Pons (tissue), 1 donor: ENCODE results near the gene PIGU.

Experiments used
- DNase-seq: peaks from one replicate; pipeline ENCODE4 v3.0.0-alpha.2; 2016; ENCODE audit warnings: low spot score

Gene PIGU

DNA sequence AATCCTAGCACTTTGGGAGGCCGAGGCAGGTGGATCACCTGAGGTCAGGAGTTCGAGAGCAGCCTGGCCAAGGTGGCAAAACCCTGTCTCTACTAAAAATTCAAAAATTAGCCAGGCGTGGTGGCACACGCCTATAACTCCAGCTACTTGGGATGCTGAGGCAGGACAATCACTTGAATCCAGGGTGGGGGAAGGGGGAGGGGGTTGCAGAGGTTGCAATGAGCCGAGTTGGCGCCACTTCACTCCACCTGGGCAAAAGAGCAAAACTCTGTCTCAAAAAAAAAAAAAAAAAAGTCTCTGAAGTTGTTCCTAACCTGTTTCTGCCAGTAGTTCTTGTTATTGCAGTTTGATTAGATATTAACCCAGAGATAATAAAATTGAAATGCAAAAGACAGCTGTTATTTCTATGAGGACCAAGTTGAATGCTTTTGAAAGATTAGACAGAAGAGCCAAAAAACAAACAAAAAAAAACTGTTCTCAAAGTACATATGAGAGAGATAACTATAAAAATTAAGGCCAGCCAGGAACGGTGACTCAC lies 22.6 kb downstream of the PIGU start:
- DNase-seq = no peak

GRCh38 chr20:34651200-34651599 lies 25.7 kb downstream of the PIGU start:
- DNase-seq = no peak

DNA sequence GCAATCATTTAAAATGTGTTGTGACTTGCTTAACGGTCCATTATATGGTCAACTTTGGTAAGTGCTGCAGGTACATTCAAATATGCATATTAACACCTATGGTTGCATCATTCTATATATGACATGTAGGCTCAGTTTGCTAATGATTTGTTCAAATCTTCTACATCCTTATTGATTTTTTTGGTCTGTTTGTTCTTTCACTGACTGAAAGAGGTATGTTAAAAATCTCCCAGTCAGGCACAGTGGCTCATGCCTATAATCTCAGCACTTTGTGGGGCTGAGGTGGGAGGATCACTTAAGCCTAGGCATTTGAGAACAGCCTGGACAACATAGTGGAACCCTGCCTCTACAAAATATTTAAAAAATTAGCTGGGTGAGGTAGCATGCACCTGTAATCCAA lies 29.2 kb downstream of the PIGU start:
- no peak for DNase-seq

GRCh38 chr20:34644951-34645350 lies 31.9 kb downstream of the PIGU start:
- no peak for DNase-seq

GRCh38 chr20:34644345-34644744 lies 32.5 kb downstream of the PIGU start:
- DNase-seq = no peak

- no peak for DNase-seq
Measured at GRCh38 chr20:34643928-34644327, 33.0 kb downstream of the PIGU start.

DNA sequence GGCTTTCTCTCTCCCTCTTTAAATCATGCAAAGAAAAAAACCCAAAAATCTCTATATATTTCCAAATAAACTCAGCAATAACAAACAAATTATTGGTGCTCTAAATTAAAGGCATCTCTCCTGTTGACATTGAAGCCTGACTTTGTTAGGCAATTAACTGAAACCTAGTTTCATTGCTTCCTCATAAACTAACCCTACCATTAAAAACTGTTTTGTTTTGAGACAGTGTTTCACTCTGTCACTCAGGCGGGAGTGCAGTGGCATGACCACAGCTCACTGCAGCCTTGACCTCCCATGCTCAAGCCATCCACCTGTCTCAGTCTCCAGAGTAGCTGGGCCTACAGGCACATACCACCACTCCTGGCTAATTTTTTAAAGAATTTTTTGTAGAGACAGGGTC lies 34.9 kb downstream of the PIGU start:
- DNase-seq = no peak

DNA sequence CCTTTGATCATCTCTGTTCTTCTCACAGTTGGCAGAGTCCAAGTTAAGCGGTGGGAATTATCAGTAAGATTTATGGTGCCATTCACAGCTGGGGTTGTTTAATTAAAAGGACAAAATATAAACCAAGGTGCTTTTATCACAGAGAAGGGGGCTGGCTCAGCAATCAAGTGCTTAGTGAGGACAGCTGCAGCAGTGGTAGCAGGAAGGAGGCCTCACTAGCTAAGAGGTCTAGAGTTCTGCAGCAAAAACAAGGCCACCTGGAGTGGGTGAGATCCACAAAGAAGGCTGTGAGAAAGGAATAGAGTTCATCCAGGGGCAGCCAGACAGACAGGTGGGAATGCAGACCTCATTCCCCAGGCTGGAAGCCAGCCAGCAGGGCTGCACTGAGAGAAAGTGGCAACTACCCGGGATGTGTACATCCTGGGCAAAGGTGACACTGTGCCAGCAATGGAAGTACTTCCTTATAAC lies 37.1 kb downstream of the PIGU start:
- peak; percentile 43 for DNase-seq

GRCh38 chr20:34638532-34638931 lies 38.4 kb downstream of the PIGU start:
- peak; percentile 36 for DNase-seq

DNA sequence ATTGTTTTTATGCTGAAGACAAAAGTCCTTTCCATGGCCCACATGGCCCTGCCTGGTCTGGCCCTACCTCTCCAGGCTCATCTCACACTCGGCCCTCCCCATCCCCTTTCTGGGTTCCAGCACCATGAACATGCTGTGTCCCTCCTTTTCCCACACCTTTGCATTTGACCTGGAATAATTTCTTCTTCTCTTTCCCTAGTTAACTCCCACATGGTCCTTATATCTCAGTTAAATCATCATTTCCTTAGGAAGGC lies 38.9 kb downstream of the PIGU start:
- DNase-seq = no peak

DNA sequence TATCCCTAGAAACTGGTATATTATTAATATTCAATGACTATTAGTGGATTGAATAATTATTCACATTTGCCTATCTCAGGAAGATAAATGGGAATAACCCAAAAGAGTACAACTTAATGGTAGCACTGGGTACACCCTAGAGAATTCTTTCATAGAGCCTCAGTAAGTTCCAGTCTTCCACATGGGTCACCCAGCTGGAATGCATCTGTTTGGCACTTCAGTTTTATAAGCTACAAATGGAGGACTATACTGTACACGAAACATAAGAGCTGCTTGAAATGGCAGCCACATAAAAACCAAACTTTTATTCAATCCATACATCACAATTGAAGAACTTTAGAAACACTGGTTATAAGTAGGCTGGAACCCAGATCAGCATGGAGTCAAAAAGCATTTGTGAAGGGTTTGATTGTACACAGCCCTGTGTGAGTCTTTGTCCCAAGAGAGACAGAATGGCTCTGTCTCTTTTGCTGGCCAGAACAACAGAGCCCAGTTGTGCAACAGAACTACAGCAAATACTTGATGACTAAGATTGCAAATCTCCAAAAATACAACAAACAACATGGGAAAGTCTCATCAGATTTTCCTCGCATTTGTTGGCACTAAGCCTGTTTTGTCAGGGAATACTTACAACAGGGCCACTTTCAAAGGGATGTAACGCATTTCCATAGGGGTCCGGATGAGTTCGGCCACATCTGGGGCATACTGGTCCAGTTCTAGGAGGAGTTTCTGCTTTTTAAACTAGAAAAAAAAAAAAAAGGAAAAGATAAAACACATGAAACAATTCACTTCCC lies 39.5 kb downstream of the PIGU start:
- DNase-seq = peak; percentile 99

- peak; percentile 43 for DNase-seq
Measured at GRCh38 chr20:34636648-34637047, 40.2 kb downstream of the PIGU start.

DNA sequence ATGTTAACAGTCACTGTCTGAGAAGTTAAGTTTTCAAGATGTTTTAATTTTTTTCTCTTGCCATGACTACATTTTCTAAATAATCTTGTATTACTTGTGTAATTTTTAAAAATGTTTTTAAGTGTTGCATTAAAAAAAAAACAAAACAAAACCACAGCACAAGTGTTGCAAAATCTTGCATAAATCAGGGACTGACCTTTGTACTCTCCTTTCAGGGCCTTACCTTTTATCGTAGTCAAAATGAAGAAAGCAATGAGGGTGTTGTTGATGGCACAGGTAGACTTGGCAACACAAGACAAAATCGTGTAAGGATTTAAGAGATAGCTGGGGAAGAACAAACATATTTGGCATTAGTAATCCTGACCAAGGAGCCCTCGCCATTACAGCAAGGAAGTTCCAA lies 42.5 kb downstream of the PIGU start:
- no peak for DNase-seq

DNA sequence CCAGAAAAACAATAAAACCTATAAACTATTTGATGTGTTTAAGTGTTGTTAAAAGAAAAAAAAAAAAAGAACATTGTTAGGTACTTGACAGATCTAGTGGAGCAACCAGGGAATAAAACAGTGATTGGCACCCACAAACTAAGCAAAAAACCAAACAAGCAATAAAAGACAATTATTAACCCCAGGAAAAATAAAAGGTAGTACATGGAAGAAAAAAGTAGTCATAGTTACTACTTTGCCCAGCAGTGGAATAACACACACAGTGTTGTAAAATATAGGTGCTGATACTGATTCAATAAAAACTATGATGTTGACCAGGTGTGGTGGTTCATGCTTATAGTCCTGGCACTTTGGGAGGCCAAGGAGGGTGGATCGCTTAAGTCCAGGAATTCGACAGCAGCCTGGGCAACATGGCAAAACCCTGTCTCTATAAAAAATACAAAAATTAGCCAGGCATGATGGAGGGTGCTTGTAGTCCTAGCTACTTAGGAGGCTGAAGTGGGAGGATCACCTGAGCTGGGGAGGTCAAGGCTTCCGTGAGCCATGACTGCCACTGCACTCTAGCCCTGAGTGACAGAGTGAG lies 43.9 kb downstream of the PIGU start:
- DNase-seq = no peak

- DNase-seq = no peak
Measured at GRCh38 chr20:34629904-34630303, 47.0 kb downstream of the PIGU start.

- no peak for DNase-seq
Measured at GRCh38 chr20:34629342-34629741, 47.5 kb downstream of the PIGU start.

- no peak for DNase-seq
Measured at GRCh38 chr20:34628026-34628425, 48.9 kb downstream of the PIGU start.

DNA sequence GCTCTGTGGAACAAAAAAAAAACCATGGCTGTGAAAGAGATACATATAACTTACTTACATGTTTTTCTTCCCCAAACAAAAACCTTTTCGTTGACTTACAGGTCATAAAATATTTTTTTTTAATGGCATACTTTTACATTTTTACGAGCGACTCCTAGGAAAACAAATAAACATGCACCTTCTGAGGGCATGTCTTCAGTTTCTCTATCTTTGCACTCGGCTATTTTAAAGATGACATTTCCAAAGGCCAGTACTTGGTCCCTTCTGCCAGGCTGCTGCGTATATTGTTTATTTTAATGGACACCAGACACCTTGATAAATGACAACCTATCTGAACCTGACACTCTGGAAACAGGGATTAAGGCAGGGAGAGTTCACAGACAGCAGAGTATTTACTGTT lies 49.4 kb downstream of the PIGU start:
- DNase-seq = no peak

- DNase-seq = no peak
Measured at GRCh38 chr20:34626992-34627391, 49.9 kb downstream of the PIGU start.

DNA sequence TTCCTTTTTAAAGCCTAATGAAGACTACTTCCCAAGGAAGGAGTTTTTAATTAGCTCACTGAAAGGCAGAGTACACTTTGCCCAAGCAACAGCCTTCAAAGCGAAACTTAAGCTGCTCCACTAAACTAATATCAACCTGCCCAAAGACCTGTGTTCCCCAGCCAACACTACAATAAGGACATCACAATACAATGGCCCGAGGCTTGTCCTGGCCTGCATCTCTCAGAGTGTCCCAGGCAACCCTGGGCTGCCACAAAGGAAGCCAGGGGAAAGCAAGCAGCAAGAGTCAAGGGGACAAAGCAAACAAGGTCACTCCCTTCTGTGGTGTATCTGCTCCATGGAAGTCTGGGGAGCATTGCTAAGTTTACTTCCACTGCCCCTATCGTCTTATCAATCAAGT lies 52.3 kb downstream of the PIGU start:
- DNase-seq = no peak

DNA sequence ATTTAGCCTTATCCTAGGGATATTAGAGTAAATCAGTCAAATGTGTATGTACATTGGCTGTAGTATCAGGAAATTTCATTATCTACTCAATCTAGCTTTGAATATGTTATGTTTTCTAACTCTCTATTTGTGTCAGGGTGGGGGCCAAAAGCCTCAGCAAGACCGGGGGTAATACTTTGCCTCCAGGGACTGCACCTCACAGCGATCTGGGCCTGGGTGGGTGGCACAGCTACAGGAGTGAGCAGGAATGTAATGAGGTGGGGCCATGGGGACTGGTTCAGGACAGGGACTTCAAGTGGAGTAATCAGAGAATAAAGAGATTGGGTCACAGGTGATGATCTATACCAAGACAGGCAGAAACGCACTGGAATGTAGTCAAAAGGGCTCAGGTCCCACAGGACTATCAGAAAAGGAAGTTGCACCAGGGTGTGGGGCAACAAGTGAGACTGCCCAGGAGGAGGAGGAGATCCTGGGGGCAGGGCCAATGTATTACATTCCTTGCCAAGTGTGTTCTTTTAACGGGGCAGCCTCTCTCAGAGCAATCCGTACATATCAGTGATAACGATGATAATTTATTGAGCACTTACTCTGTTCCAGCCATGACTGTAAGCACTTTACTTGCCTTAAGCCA lies 54.0 kb downstream of the PIGU start:
- DNase-seq = no peak

DNA sequence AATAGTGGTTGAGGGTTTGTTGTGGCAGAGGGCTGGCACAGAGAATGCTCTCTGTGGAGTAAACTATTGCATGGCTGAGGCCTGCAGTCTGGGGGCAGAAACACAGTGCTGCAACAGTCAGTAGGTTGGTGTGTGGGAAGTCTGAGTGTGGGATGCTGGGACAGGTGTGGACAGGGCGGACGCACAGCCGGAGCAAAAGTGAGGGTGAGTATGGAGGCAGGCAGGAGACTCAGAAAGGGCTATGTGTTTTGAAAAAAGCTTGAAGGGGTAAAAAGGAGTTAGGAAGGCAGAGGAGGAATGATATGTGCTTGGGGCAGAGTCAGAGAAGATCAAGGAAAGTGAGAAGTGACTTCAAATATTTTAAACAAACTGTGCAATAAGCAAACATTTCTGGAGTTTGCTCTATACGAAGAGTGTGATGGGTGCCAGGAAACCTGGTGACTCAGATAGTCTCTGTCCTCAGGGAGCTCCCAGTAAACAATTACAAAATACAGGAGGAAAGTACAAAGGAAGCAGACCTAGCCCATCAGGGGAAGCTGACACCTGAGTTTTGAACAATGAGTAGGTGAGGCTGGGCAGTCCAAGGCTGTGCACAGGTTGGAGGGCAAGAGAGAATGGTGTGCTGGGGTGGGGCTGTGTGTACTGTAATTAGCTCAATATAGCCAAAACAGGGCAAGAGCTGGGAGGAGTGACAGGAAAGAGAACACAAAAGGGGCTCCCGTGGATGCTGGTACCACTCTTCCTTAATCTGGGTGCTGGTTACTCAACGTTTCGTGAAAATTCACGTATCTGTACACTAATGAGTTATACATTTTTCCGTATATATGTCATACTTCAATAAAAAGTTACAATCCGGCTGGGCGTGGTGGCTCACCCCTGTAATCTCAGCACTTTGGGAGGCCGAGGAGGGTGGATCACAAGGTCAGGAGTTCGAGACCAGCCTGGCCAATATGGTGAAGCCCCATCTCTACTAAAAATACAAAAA lies 55.2 kb downstream of the PIGU start:
- no peak for DNase-seq
